IMR-90 (cell line): ENCODE measurements around the gene RLN2.

Source experiments
- CEBPB ChIP-seq: IDR thresholded peaks from 2 replicates; pipeline ENCODE4 v1.6.1; 2012; ENCODE audit warnings: low read depth, low read length, improper control_type of control experiment
- CHD1 ChIP-seq: IDR thresholded peaks from 2 replicates; pipeline ENCODE4 v1.6.1; 2012; ENCODE audit warnings: low read depth, low read length, improper control_type of control experiment
- CTCF ChIP-seq: conservative IDR thresholded peaks from 2 replicates; pipeline ENCODE4 v1.5.1; 2012; ENCODE audit warnings: mild to moderate bottlenecking, low read depth, low read length, improper control_type of control experiment
- FOS ChIP-seq: fragments of 150-350 bp; IDR thresholded peaks from 2 replicates; pipeline ENCODE4 v1.6.1; 2016; ENCODE audit warnings: low read depth, low read length
- MAFK ChIP-seq: IDR thresholded peaks from 2 replicates; pipeline ENCODE4 v1.6.1; 2012; ENCODE audit warnings: low read depth, low read length, improper control_type of control experiment
- NFE2L2 ChIP-seq: fragments of 150-350 bp; IDR thresholded peaks from 2 replicates; pipeline ENCODE4 v1.6.1; 2016; ENCODE audit warnings: low read depth, mild to moderate bottlenecking, low read length
- POLR2A ChIP-seq: IDR thresholded peaks from 2 replicates; pipeline ENCODE4 v1.6.1; 2012; ENCODE audit warnings: mild to moderate bottlenecking, low read depth, low read length

DNA sequence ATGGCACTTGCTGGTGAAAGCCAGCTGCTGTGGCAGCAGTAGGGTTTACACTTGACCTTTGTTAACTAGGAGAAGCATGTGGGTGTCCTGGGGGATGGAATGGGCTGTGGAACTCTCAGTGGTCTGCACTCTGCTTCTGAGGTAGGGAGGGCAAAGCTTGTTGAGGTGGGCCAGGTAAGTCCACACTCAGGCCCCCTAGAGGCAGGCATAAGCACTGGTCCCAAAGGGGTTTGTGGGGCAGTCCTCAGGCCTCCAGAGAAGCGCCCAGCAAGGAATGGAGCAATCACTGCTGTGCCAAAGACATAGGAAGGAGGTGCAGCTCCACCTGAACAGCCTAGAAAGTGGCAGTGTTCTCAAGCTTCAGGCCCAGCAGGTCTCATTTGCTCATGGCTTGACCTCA is 38.6 kb downstream of the RLN2 start:
- TF ChIP-seq MAFK (no peak), CHD1 (no peak), POLR2A (no peak), NFE2L2 (no peak), FOS (no peak), CTCF (no peak), CEBPB (no peak)
